Astrocyte of the spinal cord (primary cell): Measurements from ENCODE around the gene CACNA1A.
A peak's percentile ranks its signal among the peaks of the same experiment; 100 is the strongest.

Experiments
- DNase-seq: peaks from one replicate; pipeline ENCODE4 v3.0.0; 2011; ENCODE audit warnings: low read depth, low spot score
- H3K4me3 ChIP-seq: 2 replicates; pipeline ENCODE4 v1.5.1; 2011; ENCODE audit warnings: low read depth, mild to moderate bottlenecking, low read length, moderate library complexity
- in situ Hi-C: cut with HindIII; loops from 2 replicates; pipeline ENCODE4 v1.10.0; 2017; ENCODE audit warnings: low sequenced_read_pairs
- TF ChIP-seq, protein P1 (sequence below): IDR thresholded peaks from 2 replicates; pipeline ENCODE4 v1.5.1; 2012; ENCODE audit warnings: low read depth, mild to moderate bottlenecking, low read length, inconsistent platforms

CACNA1A gene

DNA sequence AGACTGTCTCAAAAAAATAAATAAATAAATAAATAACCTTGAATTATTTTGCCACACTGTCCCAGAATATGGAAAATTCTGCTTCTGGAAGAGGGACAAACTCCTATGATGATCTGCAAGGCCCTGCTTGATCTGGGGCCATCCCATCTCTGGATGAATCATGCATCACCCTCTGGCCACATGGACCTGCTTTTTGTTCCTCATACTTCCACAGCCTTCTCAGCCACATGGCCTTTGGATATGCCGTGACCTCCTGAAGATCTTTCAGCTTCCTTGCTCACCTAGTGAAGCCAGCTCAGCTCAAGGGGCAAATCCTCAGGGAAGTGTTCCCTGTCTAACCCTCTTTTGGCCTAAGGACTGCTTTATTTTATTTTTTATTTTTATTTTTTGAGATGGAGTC lies 345.7 kb downstream of the CACNA1A start:
- no peak overlapping the region for H3K4me3 ChIP-seq
- TF ChIP-seq, protein P1, sequence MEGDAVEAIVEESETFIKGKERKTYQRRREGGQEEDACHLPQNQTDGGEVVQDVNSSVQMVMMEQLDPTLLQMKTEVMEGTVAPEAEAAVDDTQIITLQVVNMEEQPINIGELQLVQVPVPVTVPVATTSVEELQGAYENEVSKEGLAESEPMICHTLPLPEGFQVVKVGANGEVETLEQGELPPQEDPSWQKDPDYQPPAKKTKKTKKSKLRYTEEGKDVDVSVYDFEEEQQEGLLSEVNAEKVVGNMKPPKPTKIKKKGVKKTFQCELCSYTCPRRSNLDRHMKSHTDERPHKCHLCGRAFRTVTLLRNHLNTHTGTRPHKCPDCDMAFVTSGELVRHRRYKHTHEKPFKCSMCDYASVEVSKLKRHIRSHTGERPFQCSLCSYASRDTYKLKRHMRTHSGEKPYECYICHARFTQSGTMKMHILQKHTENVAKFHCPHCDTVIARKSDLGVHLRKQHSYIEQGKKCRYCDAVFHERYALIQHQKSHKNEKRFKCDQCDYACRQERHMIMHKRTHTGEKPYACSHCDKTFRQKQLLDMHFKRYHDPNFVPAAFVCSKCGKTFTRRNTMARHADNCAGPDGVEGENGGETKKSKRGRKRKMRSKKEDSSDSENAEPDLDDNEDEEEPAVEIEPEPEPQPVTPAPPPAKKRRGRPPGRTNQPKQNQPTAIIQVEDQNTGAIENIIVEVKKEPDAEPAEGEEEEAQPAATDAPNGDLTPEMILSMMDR, result no peak
- peak; percentile 27 for DNase-seq
- in situ Hi-C loops, result no loop called here

DNA sequence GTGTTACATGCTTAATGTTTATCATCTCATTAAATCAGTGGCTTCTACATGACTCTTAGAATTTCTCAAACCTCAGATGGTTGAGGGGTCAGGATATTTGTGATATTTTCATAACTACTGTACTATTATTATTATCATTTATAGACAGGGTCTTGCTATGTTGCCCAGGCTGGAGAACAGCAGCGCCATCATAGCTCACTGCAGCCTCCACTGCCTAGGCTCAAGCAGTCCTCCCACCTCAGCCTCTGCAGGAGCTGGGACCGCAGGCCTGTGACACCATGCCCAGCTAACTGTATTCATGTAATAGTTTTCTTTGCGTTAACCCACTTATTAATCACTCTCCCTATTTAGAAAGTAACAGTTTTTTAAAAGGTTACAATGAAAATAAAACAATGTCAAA lies 346.6 kb downstream of the CACNA1A start:
- no peak for DNase-seq
- TF ChIP-seq, protein P1, result no peak
- H3K4me3 ChIP-seq, result no peak overlapping the region
- in situ Hi-C loops, result no loop called here
